ENCODE measurements around the gene JMJD8. TPM values are rescaled to one million over a fixed set of nuclear protein-coding genes. Genes with fewer than 3 reads are reported as not detected.

The JMJD8 gene
- total RNA-seq, 1 experiment from 2014 or later: 23.4 TPM

- no peaks in the 10 kb centered on the region for H3K36me3 ChIP-seq
- no peak overlapping the region for H3K4me3 ChIP-seq
- no peaks in the 10 kb centered on the region for H3K9me3 ChIP-seq (replicated peaks)
- H3K27ac ChIP-seq: no peak overlapping the region
- H3K4me1 ChIP-seq: peaks cover 9% of the 10 kb centered on the region
- no peaks in the 10 kb centered on the region for H3K27me3 ChIP-seq
- no peak for DNase-seq
These were observed 41.5 kb upstream of the JMJD8 start for GRCh38 chr16:725463-726187.

- H3K27ac ChIP-seq: no peak overlapping the region
- peaks cover 11% of the 10 kb centered on the region for H3K4me1 ChIP-seq
- H3K36me3 ChIP-seq: no peaks in the 10 kb centered on the region
- no peaks in the 10 kb centered on the region for H3K27me3 ChIP-seq
- DNase-seq: no peak
- no peak overlapping the region for H3K4me3 ChIP-seq
- H3K9me3 ChIP-seq (replicated peaks): no peaks in the 10 kb centered on the region
These were observed 40.9 kb upstream of the JMJD8 start for GRCh38 chr16:725041-725376.

- H3K36me3 ChIP-seq: no peaks in the 10 kb centered on the region
- no peaks in the 10 kb centered on the region for H3K9me3 ChIP-seq (replicated peaks)
- no peak overlapping the region for H3K4me3 ChIP-seq
- H3K27me3 ChIP-seq: no peaks in the 10 kb centered on the region
- H3K27ac ChIP-seq: no peak overlapping the region
- peaks cover 16% of the 10 kb centered on the region for H3K4me1 ChIP-seq
- DNase-seq: peak; percentile 61 to 64
These were observed 40.3 kb upstream of the JMJD8 start for GRCh38 chr16:724188-725040.

- H3K36me3 ChIP-seq: no peaks in the 10 kb centered on the region
- no peak overlapping the region for H3K27ac ChIP-seq
- H3K4me3 ChIP-seq: no peak overlapping the region
- peaks cover 21% of the 10 kb centered on the region for H3K4me1 ChIP-seq
- DNase-seq: no peak
- H3K27me3 ChIP-seq: no peaks in the 10 kb centered on the region
- no peaks in the 10 kb centered on the region for H3K9me3 ChIP-seq (replicated peaks)
These were observed 39.6 kb upstream of the JMJD8 start for GRCh38 chr16:723695-724094.

GRCh38 chr16:722835-723633 lies 38.9 kb upstream of the JMJD8 start:
- Histone ChIP-seq H3K36me3 (no peaks in the 10 kb centered on the region), H3K4me3 (no peak overlapping the region), H3K27ac (no peak overlapping the region), H3K27me3 (no peaks in the 10 kb centered on the region), H3K9me3 (replicated peaks) (no peaks in the 10 kb centered on the region), H3K4me1 (peaks cover 18% of the 10 kb centered on the region)
- DNase-seq: no peak

GRCh38 chr16:721765-722540 lies 37.8 kb upstream of the JMJD8 start:
- Histone ChIP-seq H3K36me3 (no peaks in the 10 kb centered on the region), H3K9me3 (replicated peaks) (no peaks in the 10 kb centered on the region), H3K4me3 (peak overlapping the region; percentile 69), H3K27ac (no peak overlapping the region), H3K27me3 (no peaks in the 10 kb centered on the region), H3K4me1 (peaks cover 16% of the 10 kb centered on the region)
- DNase-seq: no peak

- peak; percentile 74 to 81 for DNase-seq
- Histone ChIP-seq H3K27me3 (no peaks in the 10 kb centered on the region), H3K4me1 (peaks cover 19% of the 10 kb centered on the region)
These were observed 37.0 kb upstream of the JMJD8 start, which contains the start of gene ANTKMT for GRCh38 chr16:720990-721764. ANTKMT (plus strand) TSS chr16:721146; CDS start chr16:721275, 129 bp downstream.

GRCh38 chr16:720447-720989 lies 36.4 kb upstream of the JMJD8 start:
- Histone ChIP-seq H3K36me3 (no peaks in the 10 kb centered on the region), H3K27ac (peak overlapping the region; percentile 72), H3K4me3 (peak overlapping the region; percentile 69), H3K4me1 (peaks cover 21% of the 10 kb centered on the region), H3K27me3 (no peaks in the 10 kb centered on the region), H3K9me3 (replicated peaks) (no peaks in the 10 kb centered on the region)
- peak; percentile 90 to 94 for DNase-seq

More at GRCh38 chr16:720990-721764, 37.0 kb upstream of the JMJD8 start, which contains the start of gene ANTKMT:
- peak within 1 kb of the TSS; percentile 69 for H3K4me3 ChIP-seq
- no peaks in the 10 kb centered on the region for H3K36me3 ChIP-seq
- no peaks in the 10 kb centered on the region for H3K9me3 ChIP-seq (replicated peaks)
- peak within 1 kb of the TSS; percentile 72 for H3K27ac ChIP-seq

GRCh38 chr16:719815-720446 lies 35.8 kb upstream of the JMJD8 start:
- H3K4me3 ChIP-seq: peak overlapping the region; percentile 69
- H3K27ac ChIP-seq: peak overlapping the region; percentile 72
- H3K4me1 ChIP-seq: peaks cover 21% of the 10 kb centered on the region
- no peaks in the 10 kb centered on the region for H3K9me3 ChIP-seq (replicated peaks)
- peak; percentile 42 to 63 for DNase-seq
- no peaks in the 10 kb centered on the region for H3K27me3 ChIP-seq
- H3K36me3 ChIP-seq: no peaks in the 10 kb centered on the region

- Histone ChIP-seq H3K4me1 (peaks cover 25% of the 10 kb centered on the region), H3K4me3 (no peak overlapping the region)
These were observed 34.8 kb upstream of the JMJD8 start for GRCh38 chr16:718922-719321.

GRCh38 chr16:718389-718788 lies 34.3 kb upstream of the JMJD8 start:
- no peak for DNase-seq
- Histone ChIP-seq H3K4me1 (peaks cover 28% of the 10 kb centered on the region), H3K9me3 (replicated peaks) (no peaks in the 10 kb centered on the region), H3K36me3 (no peaks in the 10 kb centered on the region), H3K27me3 (no peaks in the 10 kb centered on the region), H3K27ac (no peak overlapping the region), H3K4me3 (no peak overlapping the region)

More at GRCh38 chr16:718922-719321, 34.8 kb upstream of the JMJD8 start:
- DNase-seq: no peak
- Histone ChIP-seq H3K27ac (no peak overlapping the region), H3K36me3 (no peaks in the 10 kb centered on the region), H3K9me3 (replicated peaks) (no peaks in the 10 kb centered on the region), H3K27me3 (no peaks in the 10 kb centered on the region)

- H3K27me3 ChIP-seq: no peaks in the 10 kb centered on the region
- H3K4me1 ChIP-seq: peaks cover 28% of the 10 kb centered on the region
- no peaks in the 10 kb centered on the region for H3K36me3 ChIP-seq
- DNase-seq: no peak
- H3K27ac ChIP-seq: no peak overlapping the region
- H3K9me3 ChIP-seq (replicated peaks): no peaks in the 10 kb centered on the region
- H3K4me3 ChIP-seq: no peak overlapping the region
These were observed 33.5 kb upstream of the JMJD8 start for GRCh38 chr16:717450-718245.
